H1 (cell line): ENCODE data around the gene UTP14A. TPM values are rescaled to one million over a fixed set of nuclear protein-coding genes. Genes with fewer than 3 reads are reported as not detected.

Source experiments
- CTCF ChIA-PET: fragments of 300-600 bp; sonication (Branson Sonifier 250); formaldehyde crosslinking; loops from one replicate; lab custom pipeline; 2021; ENCODE audit not compliant: partially characterized antibody; lab: Charles Lee
- POLR2A ChIA-PET: fragments of 300-600 bp; sonication (Branson Sonifier 250); formaldehyde crosslinking; loops from one replicate; lab custom pipeline; 2021; ENCODE audit warnings: inconsistent platforms; ENCODE audit not compliant: partially characterized antibody; lab: Charles Lee
- DNase-seq, 2 experiments: peaks; one replicate each; pipeline versions ENCODE4 v3.0.0 to v3.0.0-alpha.2; 2010 to 2022; ENCODE audit warnings: low spot score in 2 of 2, low read depth in 1 of 2, mixed read lengths in 1 of 2
- FAIRE-seq: peaks from 2 replicates; lab custom pipeline; 2011; peaks lifted over from hg19 to GRCh38; lab: Jason Lieb, UNC
- H2AFZ ChIP-seq: 2 replicates; pipeline ENCODE4 v1.8.1; 2012; ENCODE audit warnings: low read length, inconsistent platforms
- H2AK5ac ChIP-seq: 2 replicates; pipeline ENCODE4 v1.6.1; 2013; ENCODE audit warnings: low read depth, low read length
- H2BK120ac ChIP-seq: replicated peaks from 2 replicates; pipeline ENCODE3; 2013; ENCODE audit warnings: low read depth, low read length, inconsistent platforms
- H2BK12ac ChIP-seq: 2 replicates; pipeline ENCODE4 v1.6.1; 2013; ENCODE audit warnings: low read depth, low read length
- H2BK15ac ChIP-seq: 2 replicates; pipeline ENCODE4 v1.6.1; 2013; ENCODE audit warnings: low read length
- H2BK20ac ChIP-seq: 2 replicates; pipeline ENCODE4 v1.6.1; 2013; ENCODE audit warnings: low read length
- H2BK5ac ChIP-seq: 2 replicates; pipeline ENCODE4 v1.6.1; 2013; ENCODE audit warnings: low read depth, low read length
- H3K14ac ChIP-seq: 2 replicates; pipeline ENCODE4 v1.6.1; 2013; ENCODE audit warnings: inconsistent platforms; ENCODE audit not compliant: insufficient read length
- H3K18ac ChIP-seq: 2 replicates; pipeline ENCODE4 v1.6.1; 2013; ENCODE audit warnings: low read length; ENCODE audit errors: extremely low read depth
- H3K23ac ChIP-seq: 2 replicates; pipeline ENCODE4 v1.6.1; 2013; ENCODE audit warnings: inconsistent platforms; ENCODE audit not compliant: insufficient read length
- H3K23me2 ChIP-seq: 2 replicates; pipeline ENCODE4 v1.6.1; 2013; ENCODE audit warnings: low read depth, low read length
- H3K27ac ChIP-seq: 2 replicates; pipeline ENCODE4 v1.6.1; 2011; ENCODE audit warnings: low read depth, low read length, inconsistent platforms
- H3K27me3 ChIP-seq, 4 experiments: replicated peaks in 1 of 4; 1 replicate in 1 of 4; 2 replicates in 3 of 4; pipeline versions ENCODE4 v1.6.1 to v1.8.1; 2011 to 2013; ENCODE audit warnings: low read length in 3 of 4, mild to moderate bottlenecking in 3 of 4, inconsistent platforms in 2 of 4, mixed read lengths in 2 of 4, moderate library complexity in 1 of 4; ENCODE audit not compliant: control insufficient read depth in 3 of 4, insufficient read depth in 3 of 4; ENCODE audit errors: extremely low read depth in 1 of 4
- H3K36me3 ChIP-seq, 4 experiments: 2 replicates each; pipeline versions ENCODE4 v1.6.1 to v1.8.1; 2011 to 2013; ENCODE audit warnings: mild to moderate bottlenecking in 4 of 4, low read length in 3 of 4, moderate library complexity in 2 of 4, control low read depth in 1 of 4, inconsistent platforms in 1 of 4; ENCODE audit not compliant: insufficient read depth in 4 of 4, control insufficient read depth in 2 of 4
- H3K4ac ChIP-seq: replicated peaks from 2 replicates; pipeline ENCODE3; 2013; ENCODE audit warnings: low read length, low read depth, mixed read lengths, inconsistent platforms; ENCODE audit not compliant: insufficient read length
- H3K4me1 ChIP-seq, 4 experiments: replicated peaks in 1 of 4; 1 replicate in 1 of 4; 2 replicates in 3 of 4; pipeline versions ENCODE4 v1.6.1 to v1.8.1; 2011 to 2013; ENCODE audit warnings: low read length in 3 of 4, inconsistent platforms in 2 of 4, mixed read lengths in 1 of 4; ENCODE audit not compliant: insufficient read depth in 4 of 4, control insufficient read depth in 3 of 4
- H3K4me2 ChIP-seq, 2 experiments: 2 replicates each; pipeline versions ENCODE4 v1.6.1 to v1.8.1; 2011 to 2013; ENCODE audit warnings: low read depth in 2 of 2, low read length in 2 of 2, control low read depth in 1 of 2, inconsistent platforms in 1 of 2, mild to moderate bottlenecking in 1 of 2; ENCODE audit not compliant: insufficient read depth in 1 of 2
- H3K4me3 ChIP-seq, 4 experiments: fragments of 200-600, 300-600 bp in 1 of 4; sonication (generic), shearing (Covaris generic), sonication (Bioruptor Twin) in 1 of 4; 2 replicates each; pipeline versions ENCODE4 v1.5.1 to v1.8.1; 2011 to 2016; ENCODE audit warnings: low read length in 4 of 4, low read depth in 3 of 4, control low read depth in 2 of 4, inconsistent platforms in 2 of 4, mild to moderate bottlenecking in 2 of 4, mixed read lengths in 1 of 4, moderate library complexity in 1 of 4; ENCODE audit not compliant: insufficient read depth in 2 of 4; ENCODE audit errors: extremely low read depth in 1 of 4
- H3K56ac ChIP-seq: replicated peaks from 2 replicates; pipeline ENCODE3; 2013; ENCODE audit warnings: low read depth, mild to moderate bottlenecking, mixed read lengths, low read length, inconsistent platforms; ENCODE audit not compliant: insufficient read length
- H3K79me1 ChIP-seq: 2 replicates; pipeline ENCODE4 v1.6.1; 2013; ENCODE audit warnings: low read depth, low read length, control low read depth
- H3K79me2 ChIP-seq, 2 experiments: 2 replicates each; pipeline versions ENCODE4 v1.6.1 to v1.8.1; 2012 to 2013; ENCODE audit warnings: low read length in 2 of 2, mild to moderate bottlenecking in 2 of 2, inconsistent platforms in 1 of 2; ENCODE audit not compliant: insufficient read depth in 2 of 2, control insufficient read depth in 1 of 2
- H3K9ac ChIP-seq, 4 experiments: replicated peaks in 1 of 4; 1 replicate in 1 of 4; 2 replicates in 3 of 4; pipeline versions ENCODE4 v1.6.1 to v1.8.1; 2011 to 2013; ENCODE audit warnings: low read depth in 3 of 4, low read length in 3 of 4, control low read depth in 2 of 4, mild to moderate bottlenecking in 2 of 4, moderate library complexity in 2 of 4, inconsistent platforms in 1 of 4; ENCODE audit errors: extremely low read depth in 1 of 4
- H3K9me3 ChIP-seq, 2 experiments: 2 replicates each; pipeline versions ENCODE4 v1.6.1 to v1.8.1; 2012 to 2013; ENCODE audit warnings: mild to moderate bottlenecking in 2 of 2, moderate library complexity in 2 of 2, control low read depth in 1 of 2, inconsistent platforms in 1 of 2, low read depth in 1 of 2, low read length in 1 of 2, mixed read lengths in 1 of 2; ENCODE audit not compliant: insufficient read depth in 2 of 2
- H4K20me1 ChIP-seq, 2 experiments: replicated peaks in 1 of 2; 2 replicates each; pipeline versions ENCODE3 to v1.8.1; 2011 to 2013; ENCODE audit warnings: inconsistent platforms in 2 of 2, low read length in 2 of 2, mild to moderate bottlenecking in 1 of 2; ENCODE audit not compliant: insufficient read depth in 2 of 2, control insufficient read depth in 1 of 2
- H4K5ac ChIP-seq: 2 replicates; pipeline ENCODE4 v1.6.1; 2013; ENCODE audit warnings: low read length, low read depth, mixed read lengths, inconsistent platforms; ENCODE audit not compliant: insufficient read length
- H4K8ac ChIP-seq: 2 replicates; pipeline ENCODE4 v1.8.0; 2013; ENCODE audit warnings: mild to moderate bottlenecking, moderate library complexity, low read length, inconsistent platforms; ENCODE audit not compliant: insufficient read depth; ENCODE audit errors: extremely low read depth
- H4K91ac ChIP-seq: replicated peaks from 2 replicates; pipeline ENCODE3; 2013; ENCODE audit warnings: low read length, mixed read lengths, inconsistent platforms; ENCODE audit not compliant: insufficient read length
- HDAC2 ChIP-seq, 2 experiments: fragments of 300-600 bp in 1 of 2; sonication (generic) in 1 of 2; IDR thresholded peaks; 2 replicates each; pipeline ENCODE4 v1.6.1; 2011 to 2012; ENCODE audit warnings: low read depth in 2 of 2, low read length in 2 of 2, mild to moderate bottlenecking in 2 of 2, moderate library complexity in 2 of 2, borderline replicate concordance in 1 of 2, inconsistent platforms in 1 of 2
- NANOG ChIP-seq: IDR thresholded peaks from 2 replicates; pipeline ENCODE4 v1.6.1; 2011; ENCODE audit warnings: low read length, low read depth, mild to moderate bottlenecking, inconsistent platforms; ENCODE audit not compliant: insufficient read depth, poor library complexity, severe bottlenecking
- NRF1 ChIP-seq: IDR thresholded peaks from 2 replicates; pipeline ENCODE4 v1.6.1; 2011; ENCODE audit warnings: mild to moderate bottlenecking, low read depth, low read length, improper control_type of control experiment
- POLR2AphosphoS5 ChIP-seq: IDR thresholded peaks from 2 replicates; pipeline ENCODE4 v1.6.1; 2011; ENCODE audit warnings: low read depth, low read length
- POU5F1 ChIP-seq: IDR thresholded peaks from 2 replicates; pipeline ENCODE4 v1.6.1; 2011; ENCODE audit warnings: low read depth, mild to moderate bottlenecking, low read length, moderate library complexity
- RAD21 ChIP-seq, 2 experiments: IDR thresholded peaks in 1 of 2; conservative IDR thresholded peaks in 1 of 2; 2 replicates each; pipeline ENCODE4 v1.6.1; 2011; ENCODE audit warnings: low read depth in 2 of 2, low read length in 2 of 2, improper control_type of control experiment in 1 of 2, inconsistent platforms in 1 of 2, mild to moderate bottlenecking in 1 of 2, moderate library complexity in 1 of 2
- SUZ12 ChIP-seq: fragments of 200-600 bp; sonication (generic); IDR thresholded peaks from 2 replicates; pipeline ENCODE4 v1.6.1; 2012; ENCODE audit warnings: mild to moderate bottlenecking, inconsistent platforms, low read length, moderate library complexity, mixed read lengths
- TAF7 ChIP-seq: optimal IDR thresholded peaks from 2 replicates; pipeline ENCODE3; 2011; ENCODE audit warnings: low read depth, mild to moderate bottlenecking, inconsistent platforms, low read length, moderate library complexity, borderline replicate concordance
- YY1 ChIP-seq: IDR thresholded peaks from 2 replicates; pipeline ENCODE4 v1.6.1; 2011; ENCODE audit warnings: low read depth, mild to moderate bottlenecking, low read length
- WGBS, 2 experiments: shearing (Covaris generic) in 1 of 2; methylation state at CpG; one replicate each; pipeline versions ENCODE4 v1.1.6 to v1.1.7; 2013 to 2015; ENCODE audit warnings: low lambda C conversion rate in 2 of 2, mixed read lengths in 2 of 2, inconsistent platforms in 1 of 2, low coverage in 1 of 2, missing lambda C conversion rate in 1 of 2; ENCODE audit not compliant: insufficient replicate concordance in 2 of 2, insufficient coverage in 1 of 2, insufficient read length in 1 of 2; ENCODE audit errors: extremely low coverage in 1 of 2, missing lambda C conversion rate in 1 of 2; 5-methylcytosine and 5-hydroxymethylcytosine counted together
- polyA plus RNA-seq, 7 experiments: library from polyadenylated mRNA; depleted of rRNA in 3 of 7; stranded (reverse) in 5 of 7; unstranded in 2 of 7; fragments of >200 nt in 5 of 7; fragments of 200-250 nt in 2 of 7; gene quantifications; 1 replicate in 5 of 7; 2 replicates in 1 of 7; 4 replicates in 1 of 7; pipeline versions ENCODE4 v1.2.1 to v1.2.3, GENCODE V29; 2011 to 2013; ENCODE audit warnings: missing spikeins in 2 of 7, mixed read lengths in 2 of 7
- total RNA-seq: library from RNA; stranded (reverse); fragmentation: NEBNext Ultra II Directional; extraction: Animal tissue kit (Norgen Biotek cat#: 25700); gene quantifications from 2 replicates; pipeline ENCODE4 v1.2.1, GENCODE V29; 2021

UTP14A gene
- total and polyA plus RNA-seq, 2 of the 8 experiments (the other 6 are each of a cell fraction or from before 2014, with no cell fraction given) = 4.5 to 24.0 TPM

- Histone ChIP-seq H3K27ac (no peak overlapping the region), H4K5ac (no peak overlapping the region), H3K18ac (no peak overlapping the region), H3K4me1 (no peaks in the 10 kb centered on the region), H2AK5ac (no peak overlapping the region), H2BK120ac (no peak overlapping the region), H3K23me2 (no peaks in the 10 kb centered on the region), H3K4ac (no peak overlapping the region), H2AFZ (no peak overlapping the region), H2BK5ac (no peak overlapping the region), H3K14ac (no peak overlapping the region), H4K20me1 (no peaks in the 10 kb centered on the region), H3K4me3 (no peak overlapping the region), H3K56ac (no peak overlapping the region), H3K79me1 (no peaks in the 10 kb centered on the region), H2BK15ac (no peak overlapping the region), H3K23ac (no peak overlapping the region), H3K9me3 (no peaks in the 10 kb centered on the region)
- CTCF ChIA-PET = interaction anchor here (0.6 kb wide), 1 partner anchor 29 kb away, joined by 3 read pairs; no protein-coding TSS in a partner anchor
- POLR2A ChIA-PET = no interaction called here
- 90% methylated on average over 2 of the region's 3 CpGs; no CpG with 5 or more reads in 1 of the 2 experiments for WGBS, 2 experiments
- TF ChIP-seq HDAC2 (IDR thresholded peaks at IDR 0.05; ENCODE audit: borderline replicate concordance in 1 of 2, low read depth in 2 of 2, low read length in 2 of 2) (no peak), POU5F1 (no peak), NANOG (no peak), NRF1 (no peak), POLR2AphosphoS5 (no peak), TAF7 (no peak), RAD21 (IDR thresholded peaks at IDR 0.05 in 1 of 2, conservative IDR thresholded peaks at IDR 0.05 in 1 of 2; ENCODE audit: low read depth in 2 of 2, low read length in 2 of 2) (no peak), YY1 (no peak), SUZ12 (no peak)
- TF ChIP-seq, all 59 proteins: peak for 0
- FAIRE-seq (no peak), DNase-seq (no peak)
- Histone ChIP-seq H3K9ac (no peak overlapping the region), H3K4me2 (no peak overlapping the region), H2BK12ac (no peak overlapping the region), H2BK20ac (no peak overlapping the region), H4K91ac (no peak overlapping the region), H3K79me2 (no peaks in the 10 kb centered on the region), H3K27me3 (0 out of 7 replicates have a peak, but pooled peaks cover 0 to 2% (median 0%) of the 10 kb centered on the region in 4 experiments), H4K8ac (no peak overlapping the region), H3K36me3 (no peaks in the 10 kb centered on the region)
These were observed 63.0 kb downstream of the UTP14A start for GRCh38 chrX:129968968-129969367.
